HepG2 (cell line): ENCODE results near the gene GMPPB. TPM values are rescaled to one million over a fixed set of nuclear protein-coding genes. Genes with fewer than 3 reads are reported as not detected.

Experiments
- ARID5B ChIP-seq: IDR thresholded peaks from 2 replicates; pipeline ENCODE4 v1.4.0; 2020; ENCODE audit warnings: mild to moderate bottlenecking, missing genetic modification reagents
- CEBPG ChIP-seq: IDR thresholded peaks from 2 replicates; pipeline ENCODE4 v1.6.1; 2016
- HNF1B ChIP-seq: sonication (generic); formaldehyde crosslinking; IDR thresholded peaks from 2 replicates; pipeline ENCODE4 v1.5.1; 2020; ENCODE audit warnings: mild to moderate bottlenecking, moderate library complexity, missing genetic modification reagents
- MIER2 ChIP-seq: IDR thresholded peaks from 2 replicates; pipeline ENCODE4 v1.6.1; 2016; ENCODE audit warnings: missing biosample characterization, missing genetic modification reagents
- SAP130 ChIP-seq: IDR thresholded peaks from 2 replicates; pipeline ENCODE4 v1.6.1; 2016; ENCODE audit warnings: low read depth
- ZNF275 ChIP-seq: sonication (generic); formaldehyde crosslinking; IDR thresholded peaks from 2 replicates; pipeline ENCODE4 v1.8.0; 2022; ENCODE audit warnings: missing genetic modification reagents, mild to moderate bottlenecking, inconsistent platforms, borderline replicate concordance
- ZNF709 ChIP-seq: sonication (generic); formaldehyde crosslinking; IDR thresholded peaks from 2 replicates; pipeline ENCODE4 v1.5.0; 2020; ENCODE audit warnings: mild to moderate bottlenecking, missing genetic modification reagents
- polyA plus RNA-seq, 8 experiments: library from polyadenylated mRNA; depleted of rRNA in 3 of 8; stranded (reverse) in 7 of 8; unstranded in 1 of 8; fragments of >200 nt; fragmentation: Illumina TruSeq in 4 of 8; extraction: Trizol in 4 of 8; gene quantifications; 2 replicates each; pipeline versions ENCODE4 v1.2.1 to v1.2.3, GENCODE V29; 2011 to 2016; ENCODE audit warnings: low read depth in 4 of 8, missing spikeins in 1 of 8, mixed read lengths in 1 of 8; ENCODE audit not compliant: insufficient read depth in 1 of 8
- total RNA-seq, 5 experiments: library from RNA; depleted of rRNA; stranded (reverse); fragments of >200 nt; fragmentation: Illumina TruSeq; extraction: Trizol; gene quantifications; 2 replicates each; pipeline ENCODE4 v1.2.3, GENCODE V29; 2016; ENCODE audit warnings: low read depth in 1 of 5
- TF ChIP-seq, protein P1 (sequence below): sonication (generic); formaldehyde crosslinking; IDR thresholded peaks from 2 replicates; pipeline ENCODE4 v1.4.0; 2020; ENCODE audit warnings: missing genetic modification reagents
- TF ChIP-seq, protein P2 (sequence below): sonication (generic); formaldehyde crosslinking; IDR thresholded peaks from 2 replicates; pipeline ENCODE4 v1.5.1; 2020; ENCODE audit warnings: missing genetic modification reagents, mild to moderate bottlenecking, borderline replicate concordance
- TF ChIP-seq, protein P3 (sequence below): sonication (generic); formaldehyde crosslinking; IDR thresholded peaks from 2 replicates; pipeline ENCODE4 v1.5.0; 2020; ENCODE audit warnings: missing genetic modification reagents
- TF ChIP-seq, protein P4 (sequence below): IDR thresholded peaks from 2 replicates; pipeline ENCODE4 v1.6.1; 2016; ENCODE audit warnings: mild to moderate bottlenecking
- TF ChIP-seq, protein P5 (sequence below): sonication (generic); formaldehyde crosslinking; IDR thresholded peaks from 2 replicates; pipeline ENCODE4 v1.5.0; 2020; ENCODE audit warnings: mild to moderate bottlenecking, missing genetic modification reagents, moderate library complexity

The GMPPB gene
- total and polyA plus RNA-seq, 2 of the 13 experiments (the other 11 are each of a cell fraction or from before 2014, with no cell fraction given): 6.5 to 23.1 TPM

DNA sequence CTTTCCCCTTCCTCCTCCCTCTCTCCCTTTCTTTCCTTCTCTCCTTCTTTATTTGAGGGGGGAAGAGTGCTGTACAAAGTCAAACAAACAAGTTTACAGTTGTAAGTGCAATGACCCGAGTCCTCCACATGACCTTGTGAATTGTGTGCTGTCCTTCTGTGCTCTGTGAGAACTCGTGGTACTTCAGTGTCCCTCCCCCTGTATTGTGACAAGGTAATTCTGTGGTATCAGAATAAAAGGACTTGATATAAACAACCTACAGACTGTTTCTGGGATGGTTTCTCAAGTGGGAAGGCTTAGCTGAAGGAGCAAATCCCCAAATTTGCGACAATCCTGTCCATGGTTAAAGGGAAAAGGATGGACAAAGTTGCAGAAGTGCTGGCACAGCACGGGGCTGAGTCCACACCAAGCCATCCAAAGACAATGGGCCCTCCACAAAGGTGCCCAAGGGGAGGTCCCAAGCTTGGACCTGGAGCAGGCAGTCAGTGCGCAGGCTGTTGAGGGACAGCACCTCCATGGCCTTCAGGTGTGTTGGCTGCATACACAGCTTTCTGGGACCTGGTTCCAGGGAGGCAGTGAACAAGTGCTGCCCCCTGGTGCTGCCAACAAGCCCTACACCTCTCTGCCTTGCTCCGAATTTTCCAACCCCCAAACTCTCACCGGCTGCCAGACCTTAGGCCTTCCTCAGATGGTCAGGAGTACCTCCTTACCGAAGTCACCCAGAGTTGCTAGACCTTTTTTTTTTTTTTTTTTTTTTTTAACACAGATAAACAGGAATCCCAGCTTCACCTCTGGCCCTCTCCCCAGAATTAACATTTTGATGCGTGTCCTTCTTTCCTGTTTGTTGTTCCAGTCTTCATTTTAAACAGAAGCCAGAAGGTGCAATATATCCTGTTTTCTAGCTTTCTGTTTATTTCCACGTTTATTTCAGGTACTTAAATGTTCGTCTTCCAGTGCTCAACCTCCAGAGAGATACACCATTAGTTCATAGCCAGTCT, 52.2 kb downstream of the GMPPB start (continued):
- TF ChIP-seq, protein P1, sequence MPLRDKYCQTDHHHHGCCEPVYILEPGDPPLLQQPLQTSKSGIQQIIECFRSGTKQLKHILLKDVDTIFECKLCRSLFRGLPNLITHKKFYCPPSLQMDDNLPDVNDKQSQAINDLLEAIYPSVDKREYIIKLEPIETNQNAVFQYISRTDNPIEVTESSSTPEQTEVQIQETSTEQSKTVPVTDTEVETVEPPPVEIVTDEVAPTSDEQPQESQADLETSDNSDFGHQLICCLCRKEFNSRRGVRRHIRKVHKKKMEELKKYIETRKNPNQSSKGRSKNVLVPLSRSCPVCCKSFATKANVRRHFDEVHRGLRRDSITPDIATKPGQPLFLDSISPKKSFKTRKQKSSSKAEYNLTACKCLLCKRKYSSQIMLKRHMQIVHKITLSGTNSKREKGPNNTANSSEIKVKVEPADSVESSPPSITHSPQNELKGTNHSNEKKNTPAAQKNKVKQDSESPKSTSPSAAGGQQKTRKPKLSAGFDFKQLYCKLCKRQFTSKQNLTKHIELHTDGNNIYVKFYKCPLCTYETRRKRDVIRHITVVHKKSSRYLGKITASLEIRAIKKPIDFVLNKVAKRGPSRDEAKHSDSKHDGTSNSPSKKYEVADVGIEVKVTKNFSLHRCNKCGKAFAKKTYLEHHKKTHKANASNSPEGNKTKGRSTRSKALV (CRISPR knock-in tag): 0 out of 2 replicates have a peak, but pooled peaks have one; percentile 52
- TF ChIP-seq ZNF709 (peak; percentile 2; the same call in 1 of the 2 replicates), CEBPG (CRISPR knock-in tag) (0 out of 2 replicates have a peak, but pooled peaks have one; percentile 8), ARID5B (CRISPR knock-in tag) (peak; percentile 28; the same call in 1 of the 2 replicates), HNF1B (CRISPR knock-in tag) (peak; percentile 41; the same call in 1 of the 2 replicates), MIER2 (CRISPR knock-in tag) (0 out of 2 replicates have a peak, but pooled peaks have one; percentile 25), ZNF275 (CRISPR knock-in tag) (no peak), SAP130 (CRISPR knock-in tag) (peak; percentile 59; the same call in 1 of the 2 replicates)
- TF ChIP-seq, protein P2, sequence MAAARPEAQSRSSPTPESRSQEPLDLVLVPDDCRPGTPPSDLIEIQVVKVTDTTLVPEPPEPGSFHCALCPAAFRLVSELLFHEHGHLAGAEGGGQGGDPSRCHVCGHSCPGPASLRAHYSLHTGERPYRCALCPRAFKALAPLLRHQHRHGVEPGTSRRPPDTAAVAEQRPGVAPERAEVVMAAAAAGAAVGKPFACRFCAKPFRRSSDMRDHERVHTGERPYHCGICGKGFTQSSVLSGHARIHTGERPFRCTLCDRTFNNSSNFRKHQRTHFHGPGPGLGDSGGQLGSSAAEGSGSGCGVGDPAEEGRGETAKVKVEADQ (CRISPR knock-in tag): no peak
- TF ChIP-seq, protein P3, sequence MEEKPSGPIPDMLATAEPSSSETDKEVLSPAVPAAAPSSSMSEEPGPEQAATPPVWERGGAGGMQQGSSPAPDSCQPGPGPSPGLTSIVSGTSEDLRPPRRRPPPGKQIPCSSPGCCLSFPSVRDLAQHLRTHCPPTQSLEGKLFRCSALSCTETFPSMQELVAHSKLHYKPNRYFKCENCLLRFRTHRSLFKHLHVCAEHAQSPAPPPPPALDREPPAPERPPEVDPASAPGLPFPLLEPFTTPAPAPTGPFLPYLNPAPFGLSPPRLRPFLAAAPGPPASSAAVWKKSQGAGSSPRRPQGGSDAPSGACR (CRISPR knock-in tag): 0 out of 2 replicates have a peak, but pooled peaks have one; percentile 34
- TF ChIP-seq, protein P4, sequence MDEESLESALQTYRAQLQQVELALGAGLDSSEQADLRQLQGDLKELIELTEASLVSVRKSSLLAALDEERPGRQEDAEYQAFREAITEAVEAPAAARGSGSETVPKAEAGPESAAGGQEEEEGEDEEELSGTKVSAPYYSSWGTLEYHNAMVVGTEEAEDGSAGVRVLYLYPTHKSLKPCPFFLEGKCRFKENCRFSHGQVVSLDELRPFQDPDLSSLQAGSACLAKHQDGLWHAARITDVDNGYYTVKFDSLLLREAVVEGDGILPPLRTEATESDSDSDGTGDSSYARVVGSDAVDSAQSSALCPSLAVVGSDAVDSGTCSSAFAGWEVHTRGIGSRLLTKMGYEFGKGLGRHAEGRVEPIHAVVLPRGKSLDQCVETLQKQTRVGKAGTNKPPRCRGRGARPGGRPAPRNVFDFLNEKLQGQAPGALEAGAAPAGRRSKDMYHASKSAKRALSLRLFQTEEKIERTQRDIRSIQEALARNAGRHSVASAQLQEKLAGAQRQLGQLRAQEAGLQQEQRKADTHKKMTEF (CRISPR knock-in tag): peak; percentile 40; the same call in 1 of the 2 replicates
- TF ChIP-seq, protein P5, sequence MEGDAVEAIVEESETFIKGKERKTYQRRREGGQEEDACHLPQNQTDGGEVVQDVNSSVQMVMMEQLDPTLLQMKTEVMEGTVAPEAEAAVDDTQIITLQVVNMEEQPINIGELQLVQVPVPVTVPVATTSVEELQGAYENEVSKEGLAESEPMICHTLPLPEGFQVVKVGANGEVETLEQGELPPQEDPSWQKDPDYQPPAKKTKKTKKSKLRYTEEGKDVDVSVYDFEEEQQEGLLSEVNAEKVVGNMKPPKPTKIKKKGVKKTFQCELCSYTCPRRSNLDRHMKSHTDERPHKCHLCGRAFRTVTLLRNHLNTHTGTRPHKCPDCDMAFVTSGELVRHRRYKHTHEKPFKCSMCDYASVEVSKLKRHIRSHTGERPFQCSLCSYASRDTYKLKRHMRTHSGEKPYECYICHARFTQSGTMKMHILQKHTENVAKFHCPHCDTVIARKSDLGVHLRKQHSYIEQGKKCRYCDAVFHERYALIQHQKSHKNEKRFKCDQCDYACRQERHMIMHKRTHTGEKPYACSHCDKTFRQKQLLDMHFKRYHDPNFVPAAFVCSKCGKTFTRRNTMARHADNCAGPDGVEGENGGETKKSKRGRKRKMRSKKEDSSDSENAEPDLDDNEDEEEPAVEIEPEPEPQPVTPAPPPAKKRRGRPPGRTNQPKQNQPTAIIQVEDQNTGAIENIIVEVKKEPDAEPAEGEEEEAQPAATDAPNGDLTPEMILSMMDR: peak; percentile 95
